Panc1 (cell line): ENCODE results near the gene OR2V1. TPM values are rescaled to one million over a fixed set of nuclear protein-coding genes. Genes with fewer than 3 reads are reported as not detected.
"Not testable (repeated sequence)": the region's sequence is repeated elsewhere in the genome, so short reads cannot be mapped to it uniquely, and the experiment has no call there.

ENCODE experiments used
- ATAC-seq: fragments of 200-7000 bp; cut with Tn5 transposase; 2 replicates; pipeline ENCODE4 v1.9.1; 2020; ENCODE audit warnings: mild to moderate bottlenecking, moderate library complexity
- BruUV-seq: library from RNA; stranded (reverse); fragments of 400-500 nt; replicated peaks from 2 replicates; lab custom pipeline; 2021; lab: Mats Ljungman, UMichigan
- CTCF ChIA-PET: fragments of 300-600 bp; sonication (Branson Sonifier 250); formaldehyde crosslinking; loops from one replicate; lab custom pipeline; 2022; ENCODE audit warnings: antibody characterized with exemption; lab: Charles Lee
- POLR2A ChIA-PET: fragments of 300-600 bp; sonication (Branson Sonifier 250); formaldehyde crosslinking; loops from one replicate; lab custom pipeline; 2022; ENCODE audit warnings: antibody characterized with exemption; lab: Charles Lee
- DNase-seq: peaks from one replicate; pipeline ENCODE4 v3.0.0-alpha.2; 2010; ENCODE audit warnings: low read depth, low spot score
- H3K27ac ChIP-seq: 2 replicates; pipeline ENCODE4 v1.5.1; 2011; ENCODE audit warnings: mild to moderate bottlenecking, low read length, inconsistent platforms
- H3K27me3 ChIP-seq: fragments of 200-500 bp; sonication (Bioruptor generic); 2 replicates; pipeline ENCODE4 v1.6.0; 2014; ENCODE audit warnings: low read length, inconsistent platforms; ENCODE audit not compliant: control insufficient read depth, insufficient read depth
- H3K36me3 ChIP-seq: fragments of 200-500 bp; sonication (Bioruptor generic); 2 replicates; pipeline ENCODE4 v1.5.1; 2014; ENCODE audit warnings: inconsistent platforms, mild to moderate bottlenecking, low read length, moderate library complexity; ENCODE audit not compliant: control insufficient read depth, insufficient read depth
- H3K4me1 ChIP-seq: 2 replicates; pipeline ENCODE4 v1.5.1; 2011; ENCODE audit warnings: inconsistent platforms, mild to moderate bottlenecking, low read length, moderate library complexity; ENCODE audit not compliant: control insufficient read depth, insufficient read depth
- H3K4me3 ChIP-seq, 2 experiments: 2 replicates each; pipeline ENCODE4 v1.5.1; 2011 to 2012; ENCODE audit warnings: low read depth in 2 of 2, low read length in 2 of 2, mild to moderate bottlenecking in 2 of 2, inconsistent platforms in 1 of 2, moderate library complexity in 1 of 2
- H3K9me3 ChIP-seq: fragments of 200-500 bp; sonication (Bioruptor generic); 2 replicates; pipeline ENCODE4 v1.5.1; 2014; ENCODE audit warnings: low read depth, mild to moderate bottlenecking, inconsistent platforms, low read length, moderate library complexity; ENCODE audit not compliant: control insufficient read depth, insufficient read depth
- POLR2AphosphoS5 ChIP-seq: IDR thresholded peaks from 2 replicates; pipeline ENCODE4 v1.6.1; 2012; ENCODE audit warnings: mild to moderate bottlenecking, low read depth, low read length, moderate library complexity
- SIN3A ChIP-seq: IDR thresholded peaks from 2 replicates; pipeline ENCODE4 v1.6.1; 2012; ENCODE audit warnings: low read depth, mild to moderate bottlenecking, low read length, moderate library complexity, borderline replicate concordance; ENCODE audit not compliant: insufficient read depth
- TCF7L2 ChIP-seq: IDR thresholded peaks from 2 replicates; pipeline ENCODE4 v1.6.1; 2011; ENCODE audit warnings: mild to moderate bottlenecking, low read depth, low read length, inconsistent platforms
- in situ Hi-C: cut with HindIII; loops from 2 replicates; pipeline ENCODE4 v1.10.0; 2016; ENCODE audit warnings: low sequenced_read_pairs, low pct_unique_long_range_greater_than_20kb
- intact Hi-C: fragments of 100-400 bp; cut with micrococcal nuclease; formaldehyde crosslinking; loops from one replicate; pipeline ENCODE4 v1.10.0; 2022; ENCODE audit not compliant: unreplicated experiment
- total RNA-seq: library from RNA; stranded (reverse); gene quantifications from one replicate; pipeline ENCODE4 v1.2.1, GENCODE V29; 2021; ENCODE audit not compliant: unreplicated experiment
- TF ChIP-seq, protein P1 (sequence below): fragments of 450-650 bp; IDR thresholded peaks from 2 replicates; pipeline ENCODE4 v1.5.1; 2017; ENCODE audit warnings: mild to moderate bottlenecking
- TF ChIP-seq, protein P2 (sequence below), 2 experiments: IDR thresholded peaks; 2 replicates each; pipeline ENCODE4 v1.6.1; 2011 to 2012; ENCODE audit warnings: low read depth in 2 of 2, control low read depth in 1 of 2, low read length in 1 of 2, mild to moderate bottlenecking in 1 of 2, moderate library complexity in 1 of 2; ENCODE audit not compliant: insufficient read depth in 1 of 2

The OR2V1 gene
- total RNA-seq, 1 experiment from 2014 or later = not detected

DNA sequence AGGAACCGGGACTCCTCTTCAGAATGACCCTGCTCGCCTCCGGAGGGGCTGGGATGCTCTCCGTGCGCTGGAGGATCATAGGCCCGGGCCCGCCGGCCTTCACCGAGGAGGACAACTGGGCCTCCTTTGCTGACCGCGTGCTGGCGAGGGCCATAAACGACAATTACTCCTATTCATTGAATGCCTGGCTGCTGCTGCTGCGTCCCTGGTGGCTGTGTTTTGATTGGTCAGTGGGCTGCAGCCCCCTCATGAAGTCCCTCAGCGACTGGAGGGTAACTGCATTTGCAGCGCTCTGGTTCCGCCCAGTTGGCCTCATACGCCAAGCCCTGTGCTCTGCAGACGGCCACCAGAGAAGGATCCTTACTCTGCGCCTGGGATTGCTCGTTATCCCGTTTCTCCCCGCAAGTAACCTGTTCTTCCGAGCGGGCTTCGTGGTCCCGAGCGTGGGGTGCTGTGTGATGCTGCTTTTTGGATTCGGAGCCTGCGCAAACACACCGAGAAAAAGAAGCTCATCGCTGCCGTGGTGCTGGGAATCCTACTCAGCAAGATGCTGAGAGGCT, 16.6 kb downstream of the OR2V1 start:
- no peaks in the 10 kb centered on the region for H3K27me3 ChIP-seq
- BruUV-seq = no TSS peak
- ATAC-seq (no peak), DNase-seq (no peak)
- H3K4me1 ChIP-seq = peaks cover 28% of the 10 kb centered on the region
- intact Hi-C loops = no loop called here
- no peak overlapping the region for H3K4me3 ChIP-seq
- TF ChIP-seq POLR2AphosphoS5 (no peak), TCF7L2 (no peak), SIN3A (no peak)
- TF ChIP-seq, protein P1, sequence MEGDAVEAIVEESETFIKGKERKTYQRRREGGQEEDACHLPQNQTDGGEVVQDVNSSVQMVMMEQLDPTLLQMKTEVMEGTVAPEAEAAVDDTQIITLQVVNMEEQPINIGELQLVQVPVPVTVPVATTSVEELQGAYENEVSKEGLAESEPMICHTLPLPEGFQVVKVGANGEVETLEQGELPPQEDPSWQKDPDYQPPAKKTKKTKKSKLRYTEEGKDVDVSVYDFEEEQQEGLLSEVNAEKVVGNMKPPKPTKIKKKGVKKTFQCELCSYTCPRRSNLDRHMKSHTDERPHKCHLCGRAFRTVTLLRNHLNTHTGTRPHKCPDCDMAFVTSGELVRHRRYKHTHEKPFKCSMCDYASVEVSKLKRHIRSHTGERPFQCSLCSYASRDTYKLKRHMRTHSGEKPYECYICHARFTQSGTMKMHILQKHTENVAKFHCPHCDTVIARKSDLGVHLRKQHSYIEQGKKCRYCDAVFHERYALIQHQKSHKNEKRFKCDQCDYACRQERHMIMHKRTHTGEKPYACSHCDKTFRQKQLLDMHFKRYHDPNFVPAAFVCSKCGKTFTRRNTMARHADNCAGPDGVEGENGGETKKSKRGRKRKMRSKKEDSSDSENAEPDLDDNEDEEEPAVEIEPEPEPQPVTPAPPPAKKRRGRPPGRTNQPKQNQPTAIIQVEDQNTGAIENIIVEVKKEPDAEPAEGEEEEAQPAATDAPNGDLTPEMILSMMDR = no peak
- TF ChIP-seq, protein P2, sequence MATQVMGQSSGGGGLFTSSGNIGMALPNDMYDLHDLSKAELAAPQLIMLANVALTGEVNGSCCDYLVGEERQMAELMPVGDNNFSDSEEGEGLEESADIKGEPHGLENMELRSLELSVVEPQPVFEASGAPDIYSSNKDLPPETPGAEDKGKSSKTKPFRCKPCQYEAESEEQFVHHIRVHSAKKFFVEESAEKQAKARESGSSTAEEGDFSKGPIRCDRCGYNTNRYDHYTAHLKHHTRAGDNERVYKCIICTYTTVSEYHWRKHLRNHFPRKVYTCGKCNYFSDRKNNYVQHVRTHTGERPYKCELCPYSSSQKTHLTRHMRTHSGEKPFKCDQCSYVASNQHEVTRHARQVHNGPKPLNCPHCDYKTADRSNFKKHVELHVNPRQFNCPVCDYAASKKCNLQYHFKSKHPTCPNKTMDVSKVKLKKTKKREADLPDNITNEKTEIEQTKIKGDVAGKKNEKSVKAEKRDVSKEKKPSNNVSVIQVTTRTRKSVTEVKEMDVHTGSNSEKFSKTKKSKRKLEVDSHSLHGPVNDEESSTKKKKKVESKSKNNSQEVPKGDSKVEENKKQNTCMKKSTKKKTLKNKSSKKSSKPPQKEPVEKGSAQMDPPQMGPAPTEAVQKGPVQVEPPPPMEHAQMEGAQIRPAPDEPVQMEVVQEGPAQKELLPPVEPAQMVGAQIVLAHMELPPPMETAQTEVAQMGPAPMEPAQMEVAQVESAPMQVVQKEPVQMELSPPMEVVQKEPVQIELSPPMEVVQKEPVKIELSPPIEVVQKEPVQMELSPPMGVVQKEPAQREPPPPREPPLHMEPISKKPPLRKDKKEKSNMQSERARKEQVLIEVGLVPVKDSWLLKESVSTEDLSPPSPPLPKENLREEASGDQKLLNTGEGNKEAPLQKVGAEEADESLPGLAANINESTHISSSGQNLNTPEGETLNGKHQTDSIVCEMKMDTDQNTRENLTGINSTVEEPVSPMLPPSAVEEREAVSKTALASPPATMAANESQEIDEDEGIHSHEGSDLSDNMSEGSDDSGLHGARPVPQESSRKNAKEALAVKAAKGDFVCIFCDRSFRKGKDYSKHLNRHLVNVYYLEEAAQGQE (IDR thresholded peaks at IDR 0.05; ENCODE audit: insufficient read depth in 1 of 2, low read depth in 2 of 2, low read length in 1 of 2) = no peak
- H3K27ac ChIP-seq = peak overlapping the region; percentile 92
- no peaks in the 10 kb centered on the region for H3K36me3 ChIP-seq
- ChIA-PET CTCF (interaction anchor here (0.6 kb wide), 1 partner anchor 61 kb away, joined by 5 read pairs; no protein-coding TSS in a partner anchor), POLR2A (interaction anchor here (0.5 kb wide), 1 partner anchor 145 kb away, joined by 3 read pairs; no protein-coding TSS in a partner anchor)
- in situ Hi-C loops = no loop called here
- no peaks in the 10 kb centered on the region for H3K9me3 ChIP-seq

DNA sequence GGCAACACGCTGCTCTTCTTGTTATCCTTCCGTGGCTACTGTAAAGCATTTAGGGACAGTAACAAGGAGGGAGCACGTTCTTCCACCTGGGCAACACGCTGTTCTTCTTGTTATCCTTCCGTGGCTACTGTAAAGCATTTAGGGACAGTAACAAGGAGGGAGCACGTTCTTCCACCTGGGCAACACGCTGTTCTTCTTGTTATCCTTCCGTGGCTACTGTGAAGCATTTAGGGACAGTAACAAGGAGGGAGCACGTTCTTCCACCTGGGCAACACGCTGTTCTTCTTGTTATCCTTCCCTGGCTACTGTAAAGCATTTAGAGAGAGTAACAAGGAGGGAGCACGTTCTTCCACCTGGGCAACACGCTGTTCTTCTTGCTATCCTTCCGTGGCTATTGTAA, 17.4 kb downstream of the OR2V1 start:
- in situ Hi-C loops, CTCF ChIA-PET, DNase-seq, H3K4me3 ChIP-seq, H3K36me3 ChIP-seq, POLR2A ChIA-PET, H3K27me3 ChIP-seq, BruUV-seq, H3K9me3 ChIP-seq, intact Hi-C loops, ATAC-seq: not testable (repeated sequence)
- Histone ChIP-seq H3K4me1 (peaks cover 28% of the 10 kb centered on the region), H3K27ac (peak overlapping the region; percentile 92; the same call in 1 of the 2 replicates)

DNA sequence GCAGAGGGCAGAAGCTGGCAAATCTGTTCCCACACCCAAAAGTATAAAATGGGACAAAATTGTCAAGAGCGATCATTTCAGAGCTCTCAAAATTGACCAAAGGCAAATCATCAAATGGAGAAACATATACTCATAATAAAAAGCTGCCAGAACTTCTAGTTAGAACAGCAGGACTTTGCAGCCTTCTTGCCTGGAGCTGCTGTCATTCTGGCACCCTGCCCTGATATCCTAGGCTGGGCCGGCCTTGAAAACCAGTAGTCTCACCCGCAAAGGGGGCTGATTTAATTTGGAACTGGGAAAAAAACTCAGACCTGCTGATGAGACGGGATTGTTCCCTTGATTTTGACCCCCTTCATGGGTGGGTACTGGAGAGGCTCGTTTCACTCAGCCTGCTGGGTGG, 18.5 kb downstream of the OR2V1 start:
- no peak for TF ChIP-seq TCF7L2
- TF ChIP-seq, protein P2 (IDR thresholded peaks at IDR 0.05; ENCODE audit: insufficient read depth in 1 of 2, low read depth in 2 of 2, low read length in 1 of 2) = no peak
- no peak for TF ChIP-seq POLR2AphosphoS5
- TF ChIP-seq, protein P1 = no peak
- no peak for TF ChIP-seq SIN3A
- no peaks in the 10 kb centered on the region for H3K9me3 ChIP-seq
- no peaks in the 10 kb centered on the region for H3K36me3 ChIP-seq
- POLR2A ChIA-PET = no interaction called here
- H3K4me1 ChIP-seq = peaks cover 26% of the 10 kb centered on the region
- DNase-seq (no peak), ATAC-seq (no peak)
- no TSS peak for BruUV-seq
- in situ Hi-C loops (no loop called here), intact Hi-C loops (no loop called here)
- CTCF ChIA-PET = no interaction called here
- H3K4me3 ChIP-seq = no peak overlapping the region
- no peaks in the 10 kb centered on the region for H3K27me3 ChIP-seq
- H3K27ac ChIP-seq = peak overlapping the region; percentile 53; the same call in 1 of the 2 replicates
